ENCODE measurements around the gene STAU1. TPM values are rescaled to one million over a fixed set of nuclear protein-coding genes. Genes with fewer than 3 reads are reported as not detected.
"Not testable (repeated sequence)": the region's sequence is repeated elsewhere in the genome, so short reads cannot be mapped to it uniquely, and the experiment has no call there.

STAU1 gene
- total RNA-seq, 1 experiment from 2014 or later: 47.4 TPM

DNA sequence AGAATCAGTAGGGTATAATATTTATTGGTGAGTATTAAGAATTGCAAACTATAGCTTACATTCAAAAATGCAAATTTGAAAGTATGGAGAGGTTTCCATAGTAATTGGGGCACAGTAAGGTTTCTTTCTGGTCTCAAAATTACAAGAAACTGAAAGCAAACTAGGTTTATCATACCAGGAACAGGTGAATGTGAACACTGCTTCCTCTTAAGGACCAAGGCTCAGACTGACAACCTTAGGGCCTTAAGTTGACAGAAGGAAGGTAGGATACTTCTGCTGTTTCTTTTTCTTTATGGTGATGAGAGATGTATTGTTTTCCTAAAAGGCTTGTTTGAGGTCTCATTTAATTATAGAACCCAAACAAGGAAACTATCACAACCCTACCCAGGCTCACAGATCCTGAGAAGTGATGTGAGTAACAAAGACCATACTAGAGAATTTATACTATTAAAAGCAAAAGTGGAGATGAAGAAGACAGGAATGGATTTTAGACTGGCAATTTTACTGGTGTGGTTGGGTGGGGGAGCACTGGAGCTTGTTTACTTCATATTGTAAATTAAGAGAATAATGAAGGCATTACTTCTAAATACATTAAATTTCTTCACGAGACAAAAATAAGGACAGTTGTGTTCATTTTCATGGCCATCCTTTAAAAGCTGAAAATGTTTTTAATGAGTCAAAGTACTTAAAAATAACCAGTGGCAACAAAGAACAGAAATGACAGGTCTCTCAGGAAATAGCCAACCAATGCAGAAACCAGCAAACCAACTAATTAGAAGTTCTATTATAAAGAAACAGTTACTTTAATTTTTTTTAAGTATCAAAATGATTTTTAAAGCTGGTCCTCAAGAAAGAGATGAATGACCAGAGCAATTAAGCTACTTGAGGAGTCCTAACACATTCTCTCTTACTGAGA lies 21.3 kb downstream of the STAU1 start:
- no peak for DNase-seq (ENCODE audit: low spot score)

DNA sequence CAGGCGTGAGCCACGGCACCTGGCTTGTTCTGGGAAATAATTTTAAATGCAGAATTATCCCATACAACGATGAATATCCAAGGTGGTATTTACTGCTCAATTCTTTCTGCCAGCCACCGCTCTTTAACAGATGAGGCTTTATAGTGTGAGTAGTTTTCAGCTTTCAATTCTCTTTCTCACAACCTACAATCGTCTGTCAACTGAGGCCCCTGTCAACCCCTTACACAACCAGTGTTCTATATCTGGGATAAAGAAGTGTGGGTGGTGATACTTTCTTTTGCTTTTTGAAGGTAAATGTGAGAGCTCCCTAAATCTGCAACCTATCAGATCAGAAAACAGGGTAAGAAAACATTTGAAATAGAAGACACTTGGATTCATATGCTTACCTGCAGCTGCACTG lies 22.5 kb downstream of the STAU1 start:
- no peak for DNase-seq (ENCODE audit: low spot score)

DNA sequence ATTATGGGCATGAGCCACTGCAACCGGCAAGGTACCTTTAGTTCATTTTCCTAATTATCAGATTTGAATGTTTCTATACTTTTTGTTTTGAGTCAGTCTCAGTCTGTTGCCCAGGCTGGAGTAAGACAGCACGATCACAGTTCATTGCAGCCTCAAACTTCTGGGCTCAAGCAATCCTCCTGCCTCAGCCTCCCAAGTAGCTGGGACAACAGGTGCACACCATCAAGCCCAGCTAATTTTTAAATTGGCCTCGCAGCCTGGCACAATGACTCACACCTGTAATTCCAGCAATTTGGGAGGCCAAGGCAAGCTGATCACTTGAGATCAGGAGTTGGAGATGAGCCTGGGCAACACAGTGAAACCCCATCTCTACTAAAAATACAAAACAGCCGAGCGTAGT lies 24.4 kb downstream of the STAU1 start:
- no peak for DNase-seq (ENCODE audit: low spot score)

DNA sequence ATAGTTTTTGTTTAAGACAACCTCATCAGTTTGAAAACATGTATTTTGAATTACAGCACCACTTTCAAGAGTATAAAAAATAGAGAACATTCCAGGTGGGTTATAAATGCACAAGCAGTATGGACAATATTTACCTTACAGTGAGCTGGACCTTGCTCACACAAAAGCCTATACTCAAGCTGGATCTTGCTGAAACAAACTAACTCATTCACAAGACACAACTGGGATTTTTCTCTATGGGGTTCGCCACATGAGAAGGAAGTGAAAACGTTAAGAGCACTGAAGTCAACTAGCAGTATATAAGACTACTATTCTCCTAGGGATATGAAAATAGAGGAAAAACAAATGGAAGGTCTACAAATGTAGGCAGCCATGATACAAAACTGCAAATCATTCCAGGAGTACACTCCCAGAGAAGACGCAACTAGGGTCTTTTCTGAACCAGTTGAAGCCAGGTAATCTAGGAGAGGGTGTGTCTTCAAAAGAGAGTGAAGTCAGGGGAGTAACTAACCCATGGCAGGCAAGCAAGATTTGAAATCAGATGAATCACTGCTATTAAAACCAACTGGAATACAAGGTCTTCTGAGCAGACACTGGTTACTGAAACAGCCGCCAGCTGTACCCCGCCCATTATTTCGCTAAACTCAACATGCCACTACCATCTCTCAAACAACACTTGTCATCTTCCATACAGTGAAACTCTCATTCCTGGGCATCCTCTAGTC lies 26.5 kb downstream of the STAU1 start:
- no peak for DNase-seq (ENCODE audit: low spot score)

DNA sequence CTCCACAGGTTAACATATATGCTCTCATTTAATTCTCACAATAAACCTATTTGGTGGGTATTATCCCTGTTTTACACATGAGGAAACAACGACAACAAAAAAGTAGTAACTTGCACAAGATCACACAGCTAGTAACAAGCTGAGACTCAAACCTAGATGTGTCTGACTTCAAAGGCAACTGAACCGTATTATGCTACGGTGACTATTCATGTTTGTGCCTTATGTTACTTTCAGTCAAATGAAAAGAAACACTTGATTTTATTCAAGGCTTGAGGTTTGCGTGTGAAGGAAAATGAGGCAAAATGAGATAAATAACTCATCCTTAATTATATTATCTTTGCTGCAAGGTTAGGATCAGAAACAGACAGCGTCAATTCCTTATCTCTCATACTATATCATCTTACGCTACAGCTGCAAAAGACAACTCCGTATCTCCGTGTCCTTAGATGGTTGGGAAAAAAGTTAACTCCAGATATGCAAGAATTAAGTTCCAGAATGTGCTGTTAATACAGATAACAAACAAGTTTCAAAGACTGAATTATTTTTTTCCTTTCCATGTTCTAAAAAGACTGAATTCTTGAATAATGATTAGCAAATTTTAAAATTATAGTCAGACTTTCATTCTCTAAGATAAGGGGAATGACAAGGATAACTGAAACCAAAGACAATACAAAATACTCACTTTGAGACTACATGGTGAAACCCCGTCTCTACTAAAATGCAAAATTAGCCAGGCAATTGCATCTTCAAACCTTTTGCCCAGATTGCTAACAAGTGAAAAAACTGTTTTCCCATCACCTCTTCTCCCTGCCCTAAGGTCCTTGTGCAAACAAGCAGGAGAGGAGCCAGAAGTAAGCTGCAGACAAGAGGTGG lies 27.8 kb downstream of the STAU1 start:
- DNase-seq (ENCODE audit: low spot score): no peak

DNA sequence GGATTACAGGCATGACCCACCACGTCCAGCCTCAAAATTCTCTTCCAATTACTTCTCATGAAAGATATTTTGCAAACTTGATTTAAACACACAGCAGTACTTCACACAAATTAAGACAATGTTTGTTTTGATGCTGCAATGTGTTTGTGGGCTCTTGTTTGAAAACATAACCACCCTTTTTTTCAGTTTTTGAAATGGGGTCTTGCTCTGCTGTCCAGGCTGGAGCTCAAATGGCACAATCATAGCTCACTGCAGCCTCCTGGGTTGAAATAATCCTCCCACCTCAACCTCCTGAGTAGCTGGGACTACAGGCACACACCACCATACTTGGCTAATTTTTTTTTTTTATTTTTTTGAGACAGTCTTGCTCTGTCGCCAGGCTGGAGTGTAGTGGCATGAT lies 31.0 kb downstream of the STAU1 start:
- no peak for DNase-seq (ENCODE audit: low spot score)

DNA sequence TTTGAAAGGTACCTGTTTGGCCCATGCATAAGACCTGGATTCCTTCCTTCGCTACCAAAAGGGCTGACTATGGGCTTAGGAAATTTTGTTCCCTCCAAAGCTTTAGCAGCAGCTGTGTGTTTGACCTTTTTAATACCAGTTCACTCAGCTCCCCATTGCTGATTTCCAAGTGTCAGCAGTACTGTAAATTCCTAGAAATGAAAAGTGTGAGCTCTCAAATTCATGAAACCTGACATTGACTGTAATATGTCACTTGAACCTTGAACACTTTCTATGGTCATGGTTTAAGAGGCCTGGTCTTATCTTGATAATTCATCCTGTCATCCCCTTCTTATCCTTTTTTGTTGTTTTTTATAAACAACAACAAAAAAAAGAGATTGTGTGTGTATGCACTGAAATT lies 31.7 kb downstream of the STAU1 start:
- no peak for DNase-seq (ENCODE audit: low spot score)

DNA sequence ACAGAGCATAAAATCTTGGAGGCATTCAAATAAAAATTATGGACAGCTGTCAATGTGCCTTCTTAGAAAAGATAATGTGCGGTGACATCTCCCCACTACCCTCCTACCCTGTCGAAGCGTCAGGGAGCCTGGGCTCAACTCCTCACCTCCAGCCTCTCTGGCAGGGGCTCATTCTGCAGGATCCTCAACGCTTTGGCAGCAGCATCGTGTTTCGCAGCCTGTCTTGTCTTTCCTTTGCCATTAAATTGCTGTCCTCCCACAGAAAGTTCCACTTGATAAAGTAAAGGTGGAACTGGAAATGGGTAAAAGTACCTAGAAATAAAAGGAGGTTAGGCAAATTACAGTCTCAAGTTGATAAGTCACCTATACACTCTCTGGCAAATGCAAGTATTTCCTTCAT lies 36.7 kb downstream of the STAU1 start:
- DNase-seq (ENCODE audit: low spot score): no peak

DNA sequence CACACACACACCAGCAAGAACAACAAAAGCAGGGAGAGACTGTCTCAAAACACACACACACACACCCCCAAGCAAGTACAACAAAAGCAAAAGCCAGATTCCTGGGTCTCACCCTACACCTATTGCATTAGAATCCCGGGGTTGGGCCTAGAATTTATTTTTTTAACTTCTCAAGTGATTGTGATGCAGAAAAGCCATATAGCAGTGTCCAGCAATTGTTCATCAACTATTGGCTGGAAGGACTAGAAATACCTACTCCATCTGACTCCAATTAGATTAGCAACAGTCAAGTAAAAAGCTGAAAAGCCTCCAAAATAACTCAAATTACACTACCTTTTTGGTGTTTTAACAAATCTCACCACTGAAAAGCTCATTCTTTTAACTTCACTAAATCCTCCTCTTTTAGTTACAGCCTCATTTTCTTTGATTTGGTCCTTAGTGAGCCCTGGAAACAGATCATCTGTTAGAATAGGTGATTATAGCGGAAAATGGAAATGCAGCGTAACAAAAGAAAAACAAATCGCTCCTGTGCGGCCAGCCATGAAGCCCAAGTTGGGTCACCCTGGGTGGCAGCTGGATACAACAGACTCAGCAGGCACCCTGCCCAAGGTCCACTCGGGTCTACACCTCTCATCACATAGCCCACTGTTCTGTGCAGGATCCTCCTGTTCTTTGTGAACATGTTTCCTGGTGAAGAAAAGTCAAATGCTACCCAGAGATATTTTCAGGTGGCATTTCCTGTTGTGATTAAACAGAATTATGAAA lies 38.7 kb downstream of the STAU1 start:
- DNase-seq (ENCODE audit: low spot score): no peak

DNA sequence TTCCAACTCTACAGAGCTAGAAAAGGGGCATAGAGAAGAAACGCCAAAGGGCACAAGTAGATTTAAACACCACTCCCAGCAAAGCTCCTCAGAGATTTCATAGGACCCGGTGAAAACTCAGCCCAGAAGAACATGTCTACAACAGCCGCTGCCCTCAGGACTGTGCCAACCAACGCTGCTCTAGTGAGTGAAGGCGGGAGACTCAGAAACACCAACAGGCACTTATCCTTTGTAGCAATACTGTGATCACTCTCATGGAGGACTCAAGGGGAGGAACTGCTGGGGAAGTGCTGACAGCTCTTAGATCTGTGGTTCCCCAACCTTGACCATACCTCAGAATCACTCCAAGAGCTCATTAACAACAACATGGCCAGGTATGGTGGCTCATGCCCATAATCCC lies 39.5 kb downstream of the STAU1 start:
- no peak for DNase-seq (ENCODE audit: low spot score)

DNA sequence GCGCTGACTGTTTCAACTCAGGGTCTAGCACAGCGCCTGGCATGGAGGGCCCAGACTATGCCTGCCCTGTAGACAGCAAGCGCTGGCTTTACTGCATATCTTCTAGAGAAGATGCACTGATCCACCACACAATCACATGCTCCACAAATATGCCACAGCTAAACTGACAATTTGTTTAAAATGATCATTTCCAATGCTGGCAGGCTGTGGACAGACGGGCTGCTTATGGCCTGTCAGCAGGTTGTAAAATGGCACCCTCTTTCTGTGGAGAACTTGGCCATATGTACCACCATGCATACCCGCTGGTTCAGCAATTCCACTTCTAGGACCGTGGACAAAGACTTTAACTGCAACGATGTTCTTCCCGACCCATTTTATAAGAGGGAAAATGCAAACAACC lies 40.8 kb downstream of the STAU1 start:
- no peak for DNase-seq (ENCODE audit: low spot score)

DNA sequence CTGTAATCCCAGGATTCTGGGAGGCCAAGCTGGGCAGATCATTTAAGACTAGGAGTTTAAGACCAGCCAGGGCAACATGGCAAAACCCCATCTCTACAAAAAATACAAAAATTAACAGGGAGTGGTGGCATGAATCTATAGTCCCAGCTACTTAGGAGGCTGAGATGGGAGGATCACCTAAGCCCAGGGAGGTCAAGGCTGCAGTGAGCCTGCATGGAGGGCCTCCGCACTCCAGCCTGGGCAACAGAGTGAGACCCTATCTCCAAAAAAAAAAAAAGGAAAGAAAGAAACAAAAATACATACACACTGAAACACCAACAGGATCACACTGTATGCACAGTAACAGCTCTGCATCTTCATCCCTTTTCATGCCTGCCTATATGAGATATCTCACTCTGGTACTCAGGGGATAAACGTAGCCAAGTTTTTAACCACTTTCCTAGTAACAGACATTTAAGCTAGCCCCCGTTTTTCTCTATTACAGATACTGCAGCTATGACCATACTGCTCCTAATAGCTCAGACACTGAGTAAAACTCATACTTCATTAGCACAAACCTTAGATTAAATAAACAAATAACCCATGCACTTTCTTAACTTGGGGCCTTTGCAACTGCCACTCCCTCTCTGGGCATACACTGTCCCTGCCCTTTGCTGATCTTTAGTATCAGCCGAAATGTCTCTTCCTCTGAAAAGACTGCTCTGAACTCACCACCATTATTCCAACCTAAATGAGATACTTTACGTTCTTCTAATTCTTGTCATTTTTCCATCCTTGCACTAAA lies 41.5 kb downstream of the STAU1 start:
- DNase-seq (ENCODE audit: low spot score): no peak

DNA sequence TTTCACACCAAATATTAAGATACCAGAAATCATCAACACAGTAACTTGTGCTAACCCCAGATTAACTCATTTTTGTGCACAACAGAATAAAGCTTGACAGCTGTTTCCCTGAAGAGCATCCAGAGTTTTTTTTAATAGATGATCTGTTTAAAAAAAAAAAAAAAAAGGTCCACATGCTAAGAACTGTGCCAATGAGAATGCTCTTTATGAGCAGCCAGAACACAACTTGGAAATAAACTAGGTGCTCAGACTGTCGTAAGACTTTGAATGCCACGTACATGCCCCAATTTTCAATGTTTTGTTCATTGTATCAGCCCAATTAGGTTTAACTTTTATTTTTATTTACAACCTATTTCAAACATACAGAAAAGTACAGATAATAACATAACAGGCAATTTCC lies 47.3 kb downstream of the STAU1 start:
- no peak for DNase-seq (ENCODE audit: low spot score)

DNA sequence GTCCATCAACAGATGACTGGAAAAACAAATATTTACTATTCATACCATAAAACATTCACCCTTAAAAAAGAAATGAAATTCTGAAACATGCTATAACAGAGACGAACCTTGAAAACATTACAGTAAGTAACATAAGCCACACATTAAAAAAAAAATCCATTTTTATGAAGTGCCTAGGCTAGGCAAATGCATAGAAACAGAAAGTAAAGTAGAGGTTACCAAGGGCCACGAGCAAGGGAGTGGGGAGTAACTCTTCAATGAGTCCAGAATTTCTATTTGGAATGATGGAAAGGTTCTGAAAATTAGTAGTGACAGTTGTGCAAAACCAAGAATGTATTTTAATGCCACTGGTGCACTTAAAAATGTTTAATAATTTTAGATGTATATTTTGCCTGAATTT lies 47.7 kb downstream of the STAU1 start:
- no peak for DNase-seq (ENCODE audit: low spot score)

DNA sequence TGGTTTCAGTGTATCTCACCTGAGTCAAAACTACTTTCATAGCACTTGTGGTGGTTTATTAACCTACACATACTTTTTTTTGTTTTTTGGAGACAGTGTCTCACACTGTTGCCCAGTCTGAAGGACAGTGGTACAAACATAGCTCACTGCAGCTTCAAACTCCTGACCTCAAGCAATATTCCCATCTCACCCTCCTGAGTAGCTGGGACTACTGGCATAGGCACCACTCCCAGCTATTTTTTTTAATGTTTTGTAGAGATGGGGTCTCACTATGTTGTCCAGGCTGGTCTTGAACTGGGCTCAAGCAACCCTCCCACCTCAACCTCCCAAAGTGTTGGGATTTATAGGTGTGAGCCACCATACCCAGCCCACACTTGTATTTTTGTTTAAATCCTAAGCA lies 49.7 kb downstream of the STAU1 start:
- no peak for DNase-seq (ENCODE audit: low spot score)

DNA sequence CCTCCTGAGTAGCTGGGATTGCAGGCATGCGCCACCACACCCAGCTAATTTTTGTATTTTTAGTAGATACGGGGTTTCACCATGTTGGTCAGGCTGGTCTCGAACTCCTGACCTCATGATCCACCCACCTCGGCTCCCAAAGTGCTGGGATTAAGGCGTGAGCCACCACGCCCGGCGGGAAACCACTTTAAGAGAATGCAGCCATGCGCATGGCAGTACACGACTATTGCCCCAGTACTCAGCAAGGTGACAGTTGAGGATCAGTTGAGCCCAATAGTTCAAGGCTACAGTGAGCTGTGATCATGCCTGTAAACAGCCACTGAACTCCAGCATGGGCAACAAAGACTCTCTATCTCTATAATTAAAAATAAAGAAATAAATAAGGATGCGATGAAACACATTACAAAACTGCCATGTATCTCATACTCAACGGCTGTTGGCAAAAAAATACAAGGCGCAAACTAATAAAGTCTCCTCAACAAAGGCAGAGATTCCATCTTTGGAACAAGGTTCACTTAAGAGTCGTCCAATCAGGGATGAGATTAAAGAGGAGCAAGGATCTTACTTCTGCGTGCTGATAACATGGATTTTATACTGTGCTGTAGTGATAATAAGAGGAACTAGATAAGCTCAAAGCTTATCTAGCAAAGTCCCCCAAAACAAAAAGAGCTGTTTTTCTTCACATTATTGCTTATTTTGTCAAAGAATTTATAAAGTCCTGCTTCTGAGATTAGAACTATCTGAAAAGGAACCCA lies 51.1 kb downstream of the STAU1 start:
- DNase-seq (ENCODE audit: low spot score): no peak

DNA sequence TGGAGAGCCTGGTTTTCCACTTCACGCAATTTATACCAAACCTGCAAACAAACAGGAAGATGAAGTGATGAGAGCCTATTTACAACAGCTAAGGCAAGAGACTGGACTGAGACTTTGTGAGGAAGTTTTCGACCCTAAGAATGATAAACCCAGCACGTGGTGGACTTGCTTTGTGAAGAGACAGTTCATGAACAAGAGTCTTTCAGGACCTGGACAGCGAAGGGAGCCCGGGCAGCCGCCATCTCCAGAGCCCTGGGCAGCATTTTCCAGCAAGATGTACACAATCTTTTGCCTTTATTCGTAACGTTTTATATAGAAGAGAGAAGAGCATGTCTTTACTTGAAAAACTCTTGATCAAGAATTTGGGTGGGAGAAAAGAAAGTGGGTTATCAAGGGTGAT lies 53.3 kb downstream of the STAU1 start:
- not testable (repeated sequence) for DNase-seq (ENCODE audit: low spot score)

DNA sequence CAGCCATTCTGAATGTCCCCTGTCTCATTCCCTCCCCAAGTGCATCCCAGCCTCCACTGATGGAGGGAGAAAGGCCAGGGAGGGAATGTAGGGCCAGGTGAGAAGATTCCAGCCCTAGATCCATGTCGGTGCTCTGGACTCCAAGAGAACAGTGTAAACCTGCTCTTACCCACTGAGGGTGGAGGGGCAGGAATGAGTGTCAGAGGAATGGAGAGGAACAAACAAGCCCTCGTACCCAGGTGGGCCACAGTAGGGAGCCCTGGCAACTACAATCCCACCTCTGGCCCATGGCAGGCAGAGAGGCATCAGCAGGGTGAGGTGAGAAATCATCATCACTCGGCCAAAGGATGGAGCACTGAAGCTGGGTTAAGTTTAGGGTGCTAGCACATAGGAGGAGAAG lies 54.6 kb downstream of the STAU1 start:
- DNase-seq (ENCODE audit: low spot score): no peak

DNA sequence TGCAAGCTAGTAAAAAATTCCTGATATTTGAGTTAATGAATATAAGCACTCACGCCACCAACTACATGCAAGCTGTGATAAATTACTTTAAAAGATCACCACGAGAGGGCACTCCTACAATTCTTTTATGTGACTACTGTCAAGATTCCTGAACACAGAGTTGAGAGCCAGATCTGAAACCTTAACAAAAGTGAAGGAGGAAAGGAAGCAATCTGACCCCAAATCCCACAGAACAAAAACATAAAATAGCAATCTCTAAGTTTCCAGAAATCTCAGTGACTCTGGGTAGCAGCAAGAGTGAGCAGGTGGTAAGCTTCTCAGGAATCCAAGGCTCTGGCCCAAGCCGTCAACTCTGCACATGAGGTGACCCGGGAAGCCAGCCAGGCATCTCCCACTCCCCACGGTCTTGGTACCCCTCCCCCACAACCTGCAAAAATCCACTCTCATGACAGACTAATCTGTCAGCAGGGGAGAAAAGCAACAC lies 55.1 kb downstream of the STAU1 start:
- DNase-seq (ENCODE audit: low spot score): peak; percentile 34

DNA sequence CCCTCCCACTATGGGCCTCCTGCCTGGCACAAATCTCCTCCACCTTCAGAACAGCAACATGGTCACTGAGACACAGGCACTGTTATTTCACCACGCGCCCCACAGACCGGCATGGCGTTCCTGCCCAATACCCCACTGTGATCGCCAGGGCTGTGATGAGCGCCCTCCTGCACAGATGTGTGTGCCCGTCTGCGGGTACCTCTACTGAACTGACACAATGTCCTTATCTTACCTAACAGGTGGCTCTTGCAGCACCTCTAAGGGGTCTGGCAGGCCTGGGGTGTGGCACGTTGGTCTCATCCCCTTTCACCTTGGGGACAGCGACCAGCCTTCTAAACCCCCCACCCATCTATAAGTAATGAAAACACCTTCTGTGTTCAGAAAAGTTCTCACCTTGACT lies 64.2 kb downstream of the STAU1 start:
- DNase-seq (ENCODE audit: low spot score): no peak
